GM18861 (cell line): ENCODE measurements around the gene RANBP3.

Experiments used
- ATAC-seq: cut with Tn5 transposase; IDR thresholded peaks from one replicate; pipeline ENCODE4 v1.9.1; 2021; ENCODE audit not compliant: unreplicated experiment

The RANBP3 gene

GRCh38 chr19:5952193-5953029 is 25.5 kb downstream of the RANBP3 start:
- no peak for ATAC-seq

DNA sequence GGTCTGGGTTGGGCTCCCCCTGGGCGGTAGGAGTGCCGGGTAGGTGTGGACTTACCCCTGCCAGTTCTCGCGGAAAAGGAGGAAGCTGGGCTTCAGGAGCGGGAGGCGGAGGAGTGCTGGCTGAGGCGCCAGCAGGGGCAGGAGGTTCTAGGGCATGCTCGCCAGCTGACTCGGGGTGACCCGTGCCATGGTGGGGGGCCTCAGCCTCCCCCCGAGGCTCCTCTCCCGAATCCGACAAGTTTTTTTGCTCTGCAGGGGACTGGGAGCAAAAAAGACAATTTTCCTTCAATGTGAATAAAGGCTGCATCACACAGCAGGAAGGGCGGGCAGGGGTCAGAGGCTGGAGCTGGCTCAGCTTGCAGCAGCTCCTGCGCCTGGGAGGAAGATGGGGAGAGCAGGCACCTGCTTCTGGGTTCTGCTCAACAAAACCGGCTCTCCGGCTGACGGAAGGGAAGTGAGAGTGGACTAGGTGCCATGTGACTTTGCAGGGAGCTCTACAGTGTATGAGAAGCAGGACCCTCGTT is 26.5 kb downstream of the RANBP3 start:
- ATAC-seq, result no peak

DNA sequence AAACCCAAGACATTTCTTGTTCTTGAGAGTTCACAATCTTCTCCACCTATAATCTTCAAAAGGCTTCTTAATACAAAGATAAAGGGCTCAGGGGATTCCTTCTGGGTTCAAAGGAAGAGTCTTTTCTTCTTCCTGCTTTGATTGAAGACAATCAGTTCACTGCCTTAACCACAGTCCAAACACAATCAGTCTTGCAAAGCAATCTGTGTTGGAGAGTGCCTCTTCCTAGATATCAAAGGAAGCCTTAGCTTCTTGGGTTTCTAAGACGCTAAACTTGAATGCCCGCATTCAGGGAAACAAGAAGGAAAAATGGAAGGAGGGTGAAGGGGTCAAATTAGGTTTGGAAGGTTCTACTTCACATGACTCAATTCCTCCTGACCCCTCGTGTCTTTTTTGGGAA is 27.2 kb downstream of the RANBP3 start:
- ATAC-seq, result no peak

- ATAC-seq, result no peak
These were observed 28.1 kb downstream of the RANBP3 start for GRCh38 chr19:5949792-5950305.

GRCh38 chr19:5948752-5949564 is 29.0 kb downstream of the RANBP3 start:
- no peak for ATAC-seq

DNA sequence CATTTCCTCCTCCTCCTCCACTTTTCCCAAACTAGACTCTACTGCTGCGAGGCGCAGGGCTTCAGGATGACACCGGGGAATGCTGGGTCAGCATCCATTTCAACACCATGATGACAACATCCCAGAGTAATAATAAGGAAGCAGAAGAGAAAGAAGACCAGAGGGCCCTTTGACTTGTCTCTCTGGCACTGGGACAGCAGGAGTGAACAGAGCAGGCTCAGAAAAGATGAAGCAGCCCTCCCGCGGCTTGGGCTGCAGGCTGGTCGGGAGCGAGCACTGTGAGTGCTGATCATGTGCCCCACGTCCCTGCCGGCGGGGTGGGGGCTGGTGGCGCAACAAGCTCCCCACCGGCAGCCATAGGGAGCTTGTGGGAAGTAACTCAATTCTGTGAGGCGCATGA is 30.5 kb downstream of the RANBP3 start:
- ATAC-seq, result no peak

GRCh38 chr19:5943623-5944022 is 34.3 kb downstream of the RANBP3 start:
- no peak for ATAC-seq

GRCh38 chr19:5943045-5943444 is 34.9 kb downstream of the RANBP3 start:
- ATAC-seq, result no peak

DNA sequence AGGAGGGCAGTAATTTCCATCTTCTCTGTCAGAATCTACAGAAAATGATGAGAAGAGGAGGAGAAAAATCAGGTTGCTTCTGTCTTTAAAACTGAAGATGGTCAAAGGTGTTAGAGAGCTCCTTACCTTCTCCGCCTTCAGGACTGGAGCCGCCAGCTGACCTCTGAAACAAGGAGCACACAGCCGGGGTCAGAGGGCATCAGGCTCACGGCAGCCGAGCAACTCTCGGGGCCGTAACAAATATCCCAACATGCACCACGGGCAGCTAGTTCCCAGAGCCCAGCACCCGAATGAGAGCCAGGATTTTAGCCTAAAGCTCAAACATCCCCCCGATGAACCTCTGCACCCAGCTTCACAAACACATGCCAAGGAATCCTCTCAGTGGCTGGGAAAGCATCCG is 36.3 kb downstream of the RANBP3 start:
- no peak for ATAC-seq

DNA sequence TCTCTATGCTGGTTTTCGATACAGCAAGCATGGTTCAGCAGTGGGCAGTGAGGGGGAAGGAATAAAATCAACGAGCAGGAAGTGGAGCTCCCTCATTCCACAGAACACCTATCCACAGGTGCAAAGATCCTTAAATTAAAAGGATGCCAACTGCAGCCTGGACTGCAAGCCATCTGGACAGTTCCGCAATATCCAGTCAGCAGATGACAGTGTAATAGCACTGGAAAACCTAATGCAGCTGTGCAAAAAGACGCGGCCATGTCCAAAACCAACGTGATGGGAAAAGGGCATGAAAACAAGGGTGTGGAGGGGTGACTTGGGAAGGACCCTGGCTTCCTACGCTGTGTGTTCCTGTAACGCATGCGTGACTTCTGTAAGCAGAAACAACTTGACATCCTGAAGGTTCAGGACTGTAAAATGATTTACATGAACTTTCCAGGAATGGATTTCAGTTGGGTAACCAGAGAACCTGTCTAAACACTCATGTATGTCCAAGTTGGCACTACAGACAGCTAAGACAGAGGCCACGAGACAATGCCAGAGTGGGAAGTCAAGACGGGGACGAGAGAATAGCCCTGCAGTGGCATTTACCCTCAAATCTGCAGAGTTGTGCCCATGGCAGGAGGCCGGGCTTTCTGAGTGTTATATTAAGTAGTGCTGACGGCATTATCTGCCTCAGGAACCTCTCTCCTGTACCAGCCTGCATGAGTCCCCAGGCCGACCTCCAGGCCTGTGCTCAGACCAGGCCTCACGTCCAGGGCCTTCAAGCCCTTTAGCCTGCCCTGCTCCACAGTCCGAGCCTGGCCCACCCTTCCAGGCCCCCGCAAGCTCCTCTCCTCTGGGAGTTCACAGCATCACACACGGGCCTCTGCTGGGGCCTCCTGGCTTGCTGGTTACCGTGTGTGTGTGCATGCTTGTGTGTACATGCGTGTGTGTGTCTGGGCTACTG is 37.4 kb downstream of the RANBP3 start:
- ATAC-seq, result no peak

DNA sequence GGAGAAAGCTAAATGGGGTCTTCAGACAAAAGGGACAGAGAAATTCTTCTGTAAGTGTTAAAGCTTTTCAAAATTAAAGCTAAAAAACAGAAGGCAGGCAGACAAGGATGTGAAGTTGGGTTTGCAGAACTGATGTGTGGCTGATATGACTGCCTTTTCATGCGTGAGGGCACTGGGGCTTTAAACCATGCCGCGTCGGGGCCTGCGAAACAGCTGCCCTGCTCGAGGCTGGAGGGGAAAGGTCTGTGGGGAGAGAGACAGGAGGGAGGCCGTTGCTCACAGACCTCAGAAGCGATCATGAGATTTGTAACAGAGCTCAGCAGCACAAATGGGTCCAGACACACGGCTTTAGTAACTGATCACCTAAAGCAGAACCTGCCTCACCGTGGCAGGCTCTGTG is 40.4 kb downstream of the RANBP3 start:
- ATAC-seq, result no peak

- ATAC-seq, result no peak
These were observed 41.7 kb downstream of the RANBP3 start for GRCh38 chr19:5936292-5936592.

DNA sequence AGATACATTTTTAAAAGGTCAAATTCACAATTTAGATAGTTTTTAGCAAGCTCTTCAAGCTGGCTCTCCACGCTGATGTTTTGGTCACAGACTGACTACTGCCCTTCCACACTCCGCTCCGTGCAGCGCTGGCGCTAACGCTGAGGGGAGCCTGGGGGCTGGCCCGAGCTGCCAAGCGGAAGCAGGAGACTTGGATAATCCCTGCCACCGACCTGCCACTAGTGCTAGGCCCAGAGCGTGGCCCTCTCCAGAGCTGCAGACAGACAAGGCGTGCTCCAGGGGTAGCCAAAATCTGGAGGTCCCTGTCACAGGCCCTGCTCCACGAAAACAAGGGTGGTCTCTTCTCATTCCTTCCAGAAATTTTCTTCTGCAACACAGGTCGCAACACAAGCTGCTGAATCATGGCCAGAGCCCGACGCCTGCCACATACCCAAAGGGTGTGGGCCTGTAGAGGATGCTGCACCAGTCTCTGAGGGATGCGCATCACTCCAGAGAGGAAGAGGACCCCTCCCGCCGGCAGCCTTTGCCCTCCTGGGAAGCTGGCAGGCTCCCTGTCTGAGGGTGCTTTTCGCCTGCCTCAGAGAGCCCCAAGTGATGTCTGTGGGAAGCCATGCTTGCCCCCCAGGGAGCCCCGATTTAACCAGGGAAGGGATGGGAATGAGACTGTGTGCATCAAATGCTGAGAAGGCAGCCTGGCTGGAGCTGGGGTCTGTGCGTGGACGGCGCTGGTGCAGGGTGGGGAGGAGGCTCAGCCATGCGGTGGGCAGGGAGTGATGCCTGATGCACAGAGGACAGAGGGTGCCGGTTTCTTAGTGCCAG is 42.3 kb downstream of the RANBP3 start:
- no peak for ATAC-seq

GRCh38 chr19:5934774-5935472 is 43.0 kb downstream of the RANBP3 start:
- ATAC-seq, result no peak

- no peak for ATAC-seq
These were observed 43.9 kb downstream of the RANBP3 start for GRCh38 chr19:5934069-5934401.

DNA sequence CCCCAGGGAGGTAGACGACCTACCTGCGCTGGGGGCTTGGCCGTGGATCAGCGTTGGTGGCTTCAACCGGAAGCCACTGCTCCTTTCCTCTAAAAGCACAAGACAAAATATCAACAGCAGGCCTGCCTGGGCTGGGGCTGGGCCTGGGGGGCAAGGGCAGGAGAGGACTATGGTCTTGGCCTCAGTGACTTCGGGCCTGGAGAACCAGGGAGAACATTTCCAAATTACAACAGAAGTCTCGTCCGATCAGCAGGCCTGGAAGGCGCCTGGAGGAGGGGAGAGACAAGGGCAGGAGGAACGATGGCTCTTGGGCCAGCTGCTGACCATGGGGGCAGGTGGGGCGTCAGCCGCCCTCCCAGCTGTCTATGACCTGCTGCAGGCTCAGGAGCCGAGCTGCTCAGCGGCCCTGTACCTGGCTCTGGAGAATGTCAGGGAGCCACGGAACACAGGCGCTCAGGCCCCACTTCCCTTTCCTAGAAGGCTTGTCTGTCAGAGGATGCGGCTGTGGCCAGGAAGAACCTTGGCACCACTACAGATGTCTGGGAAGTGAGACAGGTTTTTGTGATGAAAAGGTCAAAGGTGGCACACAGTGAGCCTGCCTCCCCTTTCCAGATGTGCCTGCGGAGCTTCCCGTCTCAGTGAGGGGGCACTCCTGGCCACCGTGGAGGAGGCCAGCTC is 44.4 kb downstream of the RANBP3 start:
- no peak for ATAC-seq

DNA sequence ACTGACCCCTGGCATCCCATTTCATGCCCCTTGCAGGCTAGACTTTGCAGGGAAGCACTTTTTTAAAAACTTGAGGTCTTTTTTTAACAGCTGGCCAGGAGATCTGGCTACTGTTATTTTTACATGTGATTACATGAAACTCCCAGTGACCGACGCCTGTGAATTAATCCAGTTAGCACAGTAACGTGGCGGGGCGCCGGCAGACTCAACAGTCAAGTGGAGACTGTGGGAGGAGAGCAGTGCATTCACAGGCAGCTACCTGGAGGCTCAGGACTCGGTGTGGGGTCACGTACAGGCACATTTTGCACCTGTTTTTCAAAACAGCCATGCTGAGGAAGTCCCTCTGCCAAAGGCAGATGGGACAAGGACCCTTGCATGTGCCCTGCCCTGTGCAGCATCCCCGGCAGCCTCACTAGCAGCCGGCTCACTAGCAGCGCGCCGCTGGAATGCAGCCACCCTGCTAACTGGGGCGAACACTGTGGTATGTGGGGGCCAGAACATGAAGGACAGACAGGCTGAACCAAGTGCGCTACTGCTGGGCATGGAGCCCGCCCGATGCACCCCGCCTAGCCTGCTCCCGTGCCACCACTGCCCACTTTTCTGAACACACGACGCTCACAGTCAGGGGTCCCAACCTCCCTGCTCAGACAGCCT is 45.2 kb downstream of the RANBP3 start:
- no peak for ATAC-seq

GRCh38 chr19:5932146-5932545 is 45.8 kb downstream of the RANBP3 start:
- ATAC-seq, result no peak
